ENCODE data around the gene TERT.

GRCh38 chr5:1235838-1236237 lies 59.0 kb downstream of the TERT start:
- TF ChIP-seq ZNF565 (CRISPR knock-in tag; conservative IDR thresholded peaks at IDR 0.05; ENCODE audit: low read depth) (no peak), PATZ1 (CRISPR knock-in tag; IDR thresholded peaks at IDR 0.05; ENCODE audit: borderline replicate concordance) (no peak), GLIS3 (CRISPR knock-in tag; IDR thresholded peaks at IDR 0.05) (no peak), POU6F1 (CRISPR knock-in tag; IDR thresholded peaks at IDR 0.05; ENCODE audit: borderline replicate concordance, low read depth) (no peak), TOX (CRISPR knock-in tag; IDR thresholded peaks at IDR 0.05; ENCODE audit: borderline replicate concordance) (no peak), ZNF70 (CRISPR knock-in tag; IDR thresholded peaks at IDR 0.05) (no peak)

Data from SK-N-SH treated with all-trans-retinoic acid at 6 μM for 48 hours (cell line).